K562 (cell line): ENCODE results near the gene ATPAF2. TPM values are rescaled to one million over a fixed set of nuclear protein-coding genes. Genes with fewer than 3 reads are reported as not detected.

Source experiments
- ATAC-seq: fragments of 200-7000 bp; cut with Tn5 transposase; 3 replicates; pipeline ENCODE4 v1.9.1; 2020; ENCODE audit warnings: moderate library complexity
- BruUV-seq: library from RNA; stranded (reverse); fragments of 400-500 nt; replicated peaks from 2 replicates; lab custom pipeline; 2021; lab: Mats Ljungman, UMichigan
- CTCF ChIA-PET: fragments of 300-600 bp; formaldehyde crosslinking; extraction: SDS; loops from one replicate; lab custom pipeline; 2021; ENCODE audit warnings: low intra/inter-chr PET ratio; lab: Yijun Ruan, JAX
- POLR2A ChIA-PET: fragments of 300-600, 350-650 bp; sonication (Branson Sonifier 250); formaldehyde crosslinking; extraction: SDS; loops from one replicate; lab custom pipeline; 2021; ENCODE audit warnings: antibody characterized with exemption, inconsistent platforms; lab: Yijun Ruan, JAX
- DNase-seq, 4 experiments: peaks; one replicate each; pipeline versions ENCODE4 v3.0.0 to v3.0.0-alpha.2; 2011 to 2018; ENCODE audit warnings: low spot score in 3 of 4, mixed read lengths in 3 of 4; ENCODE audit errors: extremely low read depth in 1 of 4
- FAIRE-seq: peaks from 2 replicates; lab custom pipeline; 2011; peaks lifted over from hg19 to GRCh38; lab: Jason Lieb, UNC
- H2AFZ ChIP-seq: 2 replicates; pipeline ENCODE4 v1.6.0; 2011; ENCODE audit warnings: low read depth, low read length, control low read depth, inconsistent platforms
- H3K27ac ChIP-seq: fragments of 200-600 bp; 3 replicates; pipeline ENCODE4 v1.8.0; 2011; ENCODE audit warnings: low read depth, mild to moderate bottlenecking, control low read depth, inconsistent platforms, low read length, moderate library complexity, mixed read lengths; ENCODE audit errors: extremely low read depth
- H3K27me3 ChIP-seq, 2 experiments: fragments of 300-600 bp in 1 of 2; 2 replicates in 1 of 2; 3 replicates in 1 of 2; pipeline versions ENCODE4 v1.6.0 to v1.8.0; 2011; ENCODE audit warnings: inconsistent platforms in 2 of 2, low read length in 2 of 2, mild to moderate bottlenecking in 1 of 2, mixed read lengths in 1 of 2, moderate library complexity in 1 of 2; ENCODE audit not compliant: control insufficient read depth in 2 of 2, insufficient read depth in 2 of 2
- H3K36me3 ChIP-seq: fragments of 300-600 bp; 3 replicates; pipeline ENCODE4 v1.8.0; 2011; ENCODE audit warnings: mild to moderate bottlenecking, low read length, inconsistent platforms; ENCODE audit not compliant: control insufficient read depth, insufficient read depth
- H3K4me1 ChIP-seq, 2 experiments: fragments of 200-600 bp in 1 of 2; replicated peaks in 1 of 2; 2 replicates in 1 of 2; 3 replicates in 1 of 2; pipeline versions ENCODE4 v1.5.1 to v1.8.0; 2011; ENCODE audit warnings: inconsistent platforms in 2 of 2, low read length in 2 of 2, mild to moderate bottlenecking in 1 of 2, mixed read lengths in 1 of 2, moderate library complexity in 1 of 2; ENCODE audit not compliant: control insufficient read depth in 2 of 2, insufficient read depth in 2 of 2
- H3K4me2 ChIP-seq: 2 replicates; pipeline ENCODE4 v1.6.1; 2011; ENCODE audit warnings: low read length, control low read depth, inconsistent platforms, mixed read lengths; ENCODE audit not compliant: insufficient read depth
- H3K4me3 ChIP-seq: fragments of 200-600 bp; sonication (generic), shearing (Covaris generic); 2 replicates; pipeline ENCODE4 v1.5.1; 2016; ENCODE audit warnings: control low read depth, inconsistent platforms
- H3K79me2 ChIP-seq: fragments of 200-600 bp; 3 replicates; pipeline ENCODE4 v1.8.0; 2011; ENCODE audit warnings: low read length, inconsistent platforms; ENCODE audit not compliant: control insufficient read depth, insufficient read depth
- H3K9ac ChIP-seq, 2 experiments: 2 replicates each; pipeline versions ENCODE4 v1.6.0 to v1.6.1; 2011; ENCODE audit warnings: low read depth in 2 of 2, low read length in 2 of 2, control low read depth in 1 of 2, inconsistent platforms in 1 of 2, mild to moderate bottlenecking in 1 of 2, mixed read lengths in 1 of 2; ENCODE audit not compliant: insufficient read depth in 1 of 2
- H3K9me1 ChIP-seq: one replicate; pipeline ENCODE4 v1.6.0; 2011; ENCODE audit warnings: inconsistent platforms, mild to moderate bottlenecking, low read length, moderate library complexity; ENCODE audit not compliant: control insufficient read depth, insufficient read depth
- H3K9me3 ChIP-seq: replicated peaks from 2 replicates; pipeline ENCODE4 v1.5.1; 2011; ENCODE audit warnings: low read depth, low read length, inconsistent platforms; ENCODE audit not compliant: control insufficient read depth, insufficient read depth
- H4K20me1 ChIP-seq: replicated peaks from 2 replicates; pipeline ENCODE4 v1.6.1; 2011; ENCODE audit warnings: low read length, inconsistent platforms, mixed read lengths; ENCODE audit not compliant: control insufficient read depth, insufficient read depth
- BCL6 ChIP-seq: fragments of 250-450 bp; sonication (Bioruptor Pico); IDR thresholded peaks from 2 replicates; pipeline ENCODE4 v1.4.0; 2020
- CHCHD3 ChIP-seq: fragments of 250-450 bp; sonication (Bioruptor Pico); IDR thresholded peaks from 2 replicates; pipeline ENCODE4 v2.1.2; 2022; ENCODE audit warnings: mild to moderate bottlenecking
- FOSL1 ChIP-seq: fragments of 200-800 bp; sonication (Bioruptor generic); conservative IDR thresholded peaks from 2 replicates; pipeline ENCODE4 v1.6.1; 2016; ENCODE audit warnings: missing genetic modification characterization, missing compliant biosample characterization
- HMBOX1 ChIP-seq: sonication (generic); IDR thresholded peaks from 2 replicates; pipeline ENCODE4 v1.6.1; 2016
- MYBL2 ChIP-seq, 2 experiments: fragments of 450-650 bp in 1 of 2; sonication (generic) in 1 of 2; formaldehyde crosslinking in 1 of 2; IDR thresholded peaks; 2 replicates each; pipeline versions ENCODE4 v1.6.1 to v1.8.1; 2017 to 2022; ENCODE audit warnings: borderline replicate concordance in 1 of 2, inconsistent platforms in 1 of 2, low read depth in 1 of 2, mild to moderate bottlenecking in 1 of 2, missing genetic modification reagents in 1 of 2, moderate library complexity in 1 of 2
- NFE2L1 ChIP-seq: fragments of 450-650 bp; IDR thresholded peaks from 2 replicates; pipeline ENCODE4 v1.6.1; 2016; ENCODE audit warnings: missing genetic modification characterization, low read depth, mild to moderate bottlenecking, missing compliant biosample characterization, moderate library complexity, borderline replicate concordance
- NFRKB ChIP-seq: fragments of 450-650 bp; IDR thresholded peaks from 2 replicates; pipeline ENCODE4 v1.6.1; 2016; ENCODE audit warnings: low read depth
- RBM39 ChIP-seq: fragments of 200-400 bp; formaldehyde crosslinking; optimal IDR thresholded peaks from 2 replicates; pipeline ENCODE3; 2018; ENCODE audit warnings: low read depth, low read length
- SRSF7 ChIP-seq: fragments of 200-400 bp; formaldehyde crosslinking; optimal IDR thresholded peaks from 2 replicates; pipeline ENCODE3; 2017; ENCODE audit warnings: mild to moderate bottlenecking, low read depth, low read length
- ZFP30 ChIP-seq: fragments of 250-450 bp; sonication (Bioruptor Pico); IDR thresholded peaks from 2 replicates; pipeline ENCODE4 v1.8.0; 2022; ENCODE audit warnings: moderate library complexity, mild to moderate bottlenecking, inconsistent platforms, borderline replicate concordance
- ZNF174 ChIP-seq: fragments of 250-450 bp; sonication (Bioruptor Pico); IDR thresholded peaks from 2 replicates; pipeline ENCODE4 v1.4.0; 2020; ENCODE audit warnings: mild to moderate bottlenecking
- ZNF431 ChIP-seq: sonication (generic); formaldehyde crosslinking; IDR thresholded peaks from 2 replicates; pipeline ENCODE4 v1.8.0; 2022; ENCODE audit warnings: mild to moderate bottlenecking, missing genetic modification reagents
- ZNF589 ChIP-seq: fragments of 200-800 bp; sonication (Bioruptor generic); IDR thresholded peaks from 2 replicates; pipeline ENCODE4 v1.6.1; 2016; ENCODE audit warnings: low read depth, missing genetic modification characterization, missing compliant biosample characterization
- ZNF699 ChIP-seq: fragments of 250-450 bp; sonication (Bioruptor Pico); IDR thresholded peaks from 2 replicates; pipeline ENCODE4 v1.8.0; 2021; ENCODE audit warnings: mild to moderate bottlenecking, moderate library complexity; ENCODE audit not compliant: insufficient replicate concordance
- WGBS: fragments of 100-300 bp; shearing (Covaris generic); methylation state at CpG from one replicate; pipeline ENCODE4 v1.1.6; 2016; ENCODE audit warnings: low coverage, mixed read lengths; ENCODE audit not compliant: insufficient coverage; ENCODE audit errors: missing lambda C conversion rate; 5-methylcytosine and 5-hydroxymethylcytosine counted together
- in situ Hi-C: fragments of 300-500 bp; cut with MboI; formaldehyde crosslinking; loops from 4 replicates; pipeline ENCODE4 v1.15.0; 2018; ENCODE audit warnings: inconsistent platforms, mixed read lengths
- intact Hi-C: fragments of 100-400 bp; cut with micrococcal nuclease; formaldehyde crosslinking; loops from 2 replicates; pipeline ENCODE4 v1.14.2; 2022
- polyA plus RNA-seq, 8 experiments: library from polyadenylated mRNA; depleted of rRNA in 4 of 8; stranded (reverse) in 5 of 8; unstranded in 3 of 8; fragments of >200 nt; fragmentation: Nextera tagmentation in 2 of 8; fragmentation: Illumina TruSeq in 1 of 8; extraction: Ambion mirVana in 2 of 8; extraction: Trizol in 1 of 8; gene quantifications; 2 replicates each; pipeline versions ENCODE4 v1.2.1 to v1.2.3, GENCODE V29; 2011 to 2014; ENCODE audit warnings: inconsistent platforms in 1 of 8, missing spikeins in 1 of 8
- total RNA-seq, 7 experiments: library from RNA; depleted of rRNA in 6 of 7; stranded (reverse); fragments of >200 nt in 6 of 7; fragmentation: Illumina TruSeq in 2 of 7; extraction: Trizol in 2 of 7; gene quantifications; 2 replicates each; pipeline versions ENCODE4 v1.2.1 to v1.2.3, GENCODE V29; 2011 to 2021; ENCODE audit warnings: low replicate concordance in 1 of 7
- TF ChIP-seq, protein P1 (sequence below): fragments of 450-650 bp; conservative IDR thresholded peaks from 2 replicates; pipeline ENCODE4 v1.6.1; 2016; ENCODE audit warnings: missing genetic modification characterization, low read depth, mild to moderate bottlenecking, missing compliant biosample characterization, moderate library complexity

ATPAF2 gene
- total and polyA plus RNA-seq, 9 of the 15 experiments (the other 6 are each of a cell fraction or from before 2014, with no cell fraction given): 2.1 to 19.2 (median 11.3) TPM

DNA sequence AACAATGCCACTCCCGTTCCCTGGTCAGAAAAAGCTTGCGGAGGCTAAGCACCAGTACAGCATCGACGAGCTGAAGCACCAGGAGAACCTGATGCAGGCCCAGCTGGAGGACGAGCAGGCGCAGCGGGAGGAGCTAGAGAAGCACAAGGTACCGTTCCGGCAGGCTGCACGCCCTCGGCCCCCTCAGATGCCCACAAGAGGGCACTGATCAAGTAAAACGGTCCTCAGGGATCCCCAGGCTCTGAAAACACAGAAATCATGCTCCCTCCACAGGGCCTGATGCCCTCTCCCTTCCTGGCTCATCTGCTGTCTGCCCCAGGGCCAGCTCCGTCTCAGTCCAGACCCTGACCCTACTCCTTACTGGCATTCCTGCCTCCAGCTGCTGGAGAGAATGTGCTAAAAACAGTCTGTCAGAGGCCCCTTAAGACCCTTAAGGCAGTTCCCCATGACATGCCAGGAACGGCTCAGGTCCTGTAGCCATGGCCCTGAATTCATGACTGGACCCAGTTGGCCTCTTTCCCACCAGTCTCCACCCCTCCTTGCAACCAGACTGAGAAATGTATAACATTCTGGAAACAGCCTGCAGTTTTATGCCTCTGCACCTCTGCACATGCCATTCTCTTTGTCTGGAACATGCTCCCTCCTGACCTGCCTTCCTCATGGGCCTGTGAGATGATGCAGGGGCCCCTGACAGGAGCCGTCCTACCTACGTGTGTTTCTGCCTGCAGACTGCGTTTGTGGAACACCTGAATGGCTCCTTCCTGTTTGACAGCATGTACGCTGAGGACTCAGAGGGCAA lies 44.5 kb downstream of the ATPAF2 start (continued):
- no peak for TF ChIP-seq BCL6 (CRISPR knock-in tag)
- TF ChIP-seq ZNF589 (CRISPR knock-in tag): no peak

DNA sequence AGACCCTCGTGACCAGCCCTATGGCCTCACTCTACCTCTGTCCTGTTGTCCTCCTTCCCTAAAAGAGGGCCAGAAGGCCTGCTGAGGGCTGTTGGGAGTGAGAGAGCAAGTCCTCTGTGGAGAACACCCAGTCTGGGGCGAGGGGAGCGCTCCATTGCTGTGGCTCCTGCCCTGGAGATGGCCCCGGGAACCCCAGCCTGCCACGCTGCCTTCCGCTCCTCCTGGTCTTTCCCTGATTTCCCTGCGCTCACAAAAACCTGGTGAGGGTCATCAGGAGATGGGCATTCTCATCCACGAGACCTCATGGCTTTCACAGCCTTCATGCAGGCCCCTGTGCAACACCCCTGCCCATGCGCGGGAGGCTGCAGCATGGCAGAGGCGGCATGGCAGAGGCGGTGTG lies 45.1 kb downstream of the ATPAF2 start:
- no peak for FAIRE-seq

More for the DNA sequence above, 45.1 kb downstream of the ATPAF2 start:
- intact Hi-C loops (no loop called here), in situ Hi-C loops (no loop called here)
- no peak overlapping the region for H2AFZ ChIP-seq
- H3K4me2 ChIP-seq: no peak overlapping the region
- no peaks in the 10 kb centered on the region for H3K36me3 ChIP-seq
- POLR2A ChIA-PET: no interaction called here
- ATAC-seq (no peak), DNase-seq (no peak)
- H3K4me3 ChIP-seq: no peak overlapping the region
- no peaks in the 10 kb centered on the region for H4K20me1 ChIP-seq
- WGBS: 78% methylated on average over 9 of the region's 12 CpGs
- BruUV-seq: no TSS peak
- H3K9ac ChIP-seq: no peak overlapping the region; a peak in 1 of 4 replicates
- H3K79me2 ChIP-seq: no peaks in the 10 kb centered on the region
- H3K27ac ChIP-seq: no peak overlapping the region
- CTCF ChIA-PET: no interaction called here
- H3K4me1 ChIP-seq: peaks cover 0 to under 1% of the 10 kb centered on the region in 2 experiments; a peak in 2 of 5 replicates
- no peaks in the 10 kb centered on the region for H3K9me3 ChIP-seq
- H3K27me3 ChIP-seq: peaks cover 0 to 13% of the 10 kb centered on the region in 2 experiments; a peak in 2 of 5 replicates
- no peaks in the 10 kb centered on the region for H3K9me1 ChIP-seq
- TF ChIP-seq CHCHD3 (CRISPR knock-in tag): no peak
- TF ChIP-seq ZNF699 (CRISPR knock-in tag): no peak
- no peak for TF ChIP-seq NFE2L1 (tag)
- TF ChIP-seq RBM39: no peak
- TF ChIP-seq, protein P1, sequence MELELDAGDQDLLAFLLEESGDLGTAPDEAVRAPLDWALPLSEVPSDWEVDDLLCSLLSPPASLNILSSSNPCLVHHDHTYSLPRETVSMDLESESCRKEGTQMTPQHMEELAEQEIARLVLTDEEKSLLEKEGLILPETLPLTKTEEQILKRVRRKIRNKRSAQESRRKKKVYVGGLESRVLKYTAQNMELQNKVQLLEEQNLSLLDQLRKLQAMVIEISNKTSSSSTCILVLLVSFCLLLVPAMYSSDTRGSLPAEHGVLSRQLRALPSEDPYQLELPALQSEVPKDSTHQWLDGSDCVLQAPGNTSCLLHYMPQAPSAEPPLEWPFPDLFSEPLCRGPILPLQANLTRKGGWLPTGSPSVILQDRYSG (tag): no peak
- TF ChIP-seq ZFP30 (CRISPR knock-in tag): no peak
- no peak for TF ChIP-seq NFRKB
- TF ChIP-seq ZNF174 (CRISPR knock-in tag): no peak
- no peak for TF ChIP-seq SRSF7
- TF ChIP-seq FOSL1 (tag): no peak
- TF ChIP-seq HMBOX1: no peak
- no peak for TF ChIP-seq ZNF431 (CRISPR knock-in tag)
- no peak for TF ChIP-seq MYBL2 (IDR thresholded peaks at IDR 0.05; ENCODE audit: low read depth)
- no peak for TF ChIP-seq MYBL2 (CRISPR knock-in tag; IDR thresholded peaks at IDR 0.05; ENCODE audit: borderline replicate concordance)
